HG03521 (cell line): ENCODE results near the gene FMC1.

Experiments
- ATAC-seq: cut with Tn5 transposase; IDR thresholded peaks from one replicate; pipeline ENCODE4 v1.9.1; 2021; ENCODE audit warnings: mild to moderate bottlenecking, moderate library complexity; ENCODE audit not compliant: unreplicated experiment

The FMC1 gene

DNA sequence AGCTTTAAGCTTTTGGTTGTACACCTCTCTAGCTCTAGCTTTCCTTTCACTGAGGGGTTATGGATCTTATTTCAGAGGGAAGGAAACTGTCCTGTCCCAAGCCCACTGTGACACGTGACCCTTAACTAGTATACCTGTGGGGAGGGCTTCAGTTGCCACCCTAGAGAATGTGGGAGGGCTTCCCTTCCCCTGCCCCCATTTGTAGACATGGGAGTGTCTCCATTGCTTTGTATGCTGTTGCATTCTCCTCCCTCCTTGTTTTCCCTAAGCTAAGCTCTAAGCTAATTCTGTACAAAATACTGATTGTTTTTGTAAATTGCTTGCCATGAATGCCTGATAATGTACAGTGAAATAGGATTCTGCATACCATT is 29.8 kb downstream of the FMC1 start:
- ATAC-seq: no peak

DNA sequence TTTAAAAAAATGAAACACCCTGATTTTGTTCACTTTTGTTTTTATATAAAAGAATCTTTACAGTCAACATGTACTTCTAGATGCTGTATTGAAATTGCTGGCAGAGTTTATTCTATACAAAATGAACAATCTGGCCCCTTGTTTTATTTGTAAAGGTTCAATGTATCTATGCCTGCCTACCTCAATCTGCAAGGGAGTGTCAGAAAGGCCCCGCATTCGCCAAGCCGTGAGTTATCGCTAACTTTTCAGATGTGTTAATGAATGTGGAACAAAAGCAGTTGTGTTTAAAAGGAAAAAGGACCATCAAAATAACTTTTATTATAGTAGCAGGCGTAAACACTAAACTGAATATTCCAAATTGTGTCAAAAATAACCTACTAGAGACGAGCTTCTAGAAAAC is 33.1 kb downstream of the FMC1 start:
- no peak for ATAC-seq

DNA sequence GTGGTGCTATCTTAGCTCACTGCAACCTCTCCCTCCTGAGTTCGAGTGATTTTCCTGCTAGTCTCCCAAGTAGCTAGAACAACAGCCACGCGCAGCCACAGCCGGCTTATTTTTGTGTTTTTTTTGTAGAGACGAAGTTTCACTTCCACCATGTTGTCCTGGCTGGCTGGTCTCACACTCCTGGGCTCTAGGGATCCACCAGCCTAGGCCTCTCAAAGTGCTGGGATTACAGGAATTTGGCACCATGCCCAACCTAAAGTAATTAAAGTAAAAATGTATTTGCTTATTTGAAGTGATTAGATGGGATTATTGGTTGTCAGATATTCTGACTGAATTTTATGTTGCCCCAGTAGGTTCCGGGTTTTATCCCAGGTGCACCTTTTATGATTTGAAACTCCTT is 41.3 kb downstream of the FMC1 start:
- no peak for ATAC-seq

DNA sequence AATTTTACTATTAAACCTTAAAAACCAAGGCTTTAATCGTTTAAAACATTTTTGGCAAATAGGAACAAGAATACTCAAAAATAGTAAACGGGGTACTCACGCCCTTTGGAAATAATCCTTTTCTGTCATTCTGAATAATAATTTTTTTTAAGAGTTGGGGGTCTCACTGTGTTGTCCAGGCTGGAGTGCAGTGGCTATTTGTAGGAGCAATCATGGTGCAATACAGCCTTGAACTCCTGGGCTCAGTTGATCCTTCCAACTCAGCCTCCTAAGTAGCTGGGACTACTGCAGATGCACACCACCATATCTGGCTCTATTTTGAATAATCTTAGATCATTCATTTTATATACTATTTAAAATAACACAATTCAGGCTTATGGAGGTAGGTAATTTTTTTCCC is 43.5 kb downstream of the FMC1 start:
- ATAC-seq: no peak

DNA sequence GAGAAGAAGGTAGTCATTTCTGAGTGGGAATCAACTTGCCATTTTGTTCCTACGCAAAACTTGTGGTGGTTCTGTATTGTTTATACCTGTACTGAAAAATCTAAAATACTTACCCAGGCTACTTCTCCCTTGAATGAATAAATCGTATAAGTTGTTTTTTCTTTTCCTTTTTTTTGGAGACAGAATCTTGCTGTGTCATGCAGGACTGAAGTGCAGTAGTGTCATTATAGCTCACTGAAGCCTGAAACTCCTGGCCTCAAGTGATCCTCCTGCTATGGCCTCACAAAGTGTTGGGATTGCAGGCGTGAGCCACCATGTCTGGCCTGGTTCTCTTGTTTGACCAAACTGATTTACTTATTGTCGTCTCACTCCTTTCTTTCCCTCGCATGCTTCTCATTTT is 46.5 kb downstream of the FMC1 start:
- no peak for ATAC-seq

DNA sequence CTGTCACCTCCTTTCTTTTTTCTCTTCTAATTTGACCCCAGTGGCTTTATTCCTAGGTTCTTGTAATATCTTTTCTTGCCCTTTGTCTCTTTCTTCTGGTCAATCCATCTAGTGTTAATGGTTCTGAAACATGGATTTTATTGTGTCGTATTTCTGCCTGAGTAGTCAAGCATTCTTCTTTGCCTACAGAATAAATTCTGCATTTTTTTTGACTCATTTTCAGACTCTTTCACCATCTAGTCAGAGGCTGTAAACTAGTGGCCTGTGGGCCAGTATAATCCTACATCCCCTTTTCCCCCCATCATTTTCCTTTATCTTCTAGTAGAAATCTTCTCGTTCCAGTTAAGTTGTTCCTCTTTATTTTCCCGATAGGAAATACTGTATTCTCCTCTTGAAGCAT is 48.0 kb downstream of the FMC1 start:
- ATAC-seq: no peak

DNA sequence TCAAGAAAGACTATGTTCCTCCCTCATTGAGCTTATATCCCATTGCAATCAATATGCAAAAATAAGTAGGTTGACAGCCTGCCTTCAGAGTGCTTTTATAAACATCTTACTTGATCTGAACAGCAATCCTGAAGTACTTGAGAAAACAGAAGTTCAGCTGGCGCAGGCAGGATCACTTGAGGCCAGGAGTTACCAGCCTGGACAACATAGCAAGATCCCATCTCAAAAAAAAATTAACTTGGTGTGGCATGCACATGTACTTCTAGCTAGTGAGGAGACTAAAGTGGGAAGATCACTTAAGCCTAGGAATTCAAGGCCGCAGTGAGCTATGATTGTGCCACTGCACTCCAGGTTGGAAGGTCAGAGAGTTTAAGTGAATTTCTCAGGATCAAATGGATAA is 48.6 kb downstream of the FMC1 start:
- ATAC-seq: no peak

DNA sequence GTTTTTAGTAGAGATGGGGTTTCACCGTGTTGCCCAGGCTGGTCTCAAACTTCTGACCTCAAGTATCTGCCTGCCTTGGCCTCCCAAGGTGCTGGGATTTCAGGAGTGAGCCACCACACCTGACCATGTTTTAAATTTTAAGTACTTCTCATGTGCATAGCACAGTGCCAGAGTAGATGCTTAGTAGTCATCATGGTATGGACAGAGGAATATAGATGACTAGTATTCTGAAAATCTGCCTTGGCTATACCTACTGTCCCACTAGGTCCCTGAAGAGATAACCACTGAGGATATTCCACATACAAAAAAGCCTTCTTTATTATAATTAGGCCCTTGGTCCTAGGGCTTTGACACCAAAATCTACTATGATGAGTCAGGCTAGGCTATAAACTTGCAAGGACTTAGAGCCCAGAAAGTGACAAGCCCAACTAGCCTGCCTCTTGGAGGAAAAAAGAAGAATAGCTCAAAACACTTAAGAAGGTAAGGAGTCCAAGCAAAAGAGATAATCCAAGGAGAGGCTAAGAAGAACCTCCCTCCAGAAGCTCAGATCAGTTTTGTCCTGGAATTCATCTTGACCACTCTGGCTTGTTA is 52.6 kb downstream of the FMC1 start:
- ATAC-seq: no peak

DNA sequence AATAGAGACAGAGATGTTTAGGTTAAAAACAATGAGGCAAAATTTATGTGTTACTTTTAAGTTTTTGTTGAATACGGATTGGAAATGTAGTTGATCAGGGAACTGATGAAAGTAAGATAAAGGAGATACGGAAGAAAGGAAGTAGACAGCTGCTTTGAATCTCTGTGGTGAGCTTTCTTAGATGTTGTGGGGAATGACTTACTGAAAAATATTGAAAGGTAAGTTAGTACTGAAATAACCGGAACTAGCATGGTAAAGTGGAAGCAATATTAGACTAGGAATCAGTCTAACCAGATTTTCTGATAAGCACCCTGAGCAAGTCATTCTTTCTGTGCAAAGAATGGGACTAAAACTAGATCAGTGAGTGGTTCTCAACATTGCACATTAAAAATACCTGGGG is 53.4 kb downstream of the FMC1 start:
- ATAC-seq: no peak
